Kidney epithelial cell (primary cell): ENCODE data around the gene SYNE1. TPM values are rescaled to one million over a fixed set of nuclear protein-coding genes. Genes with fewer than 3 reads are reported as not detected.
A peak's percentile ranks its signal among the peaks of the same experiment; 100 is the strongest.

ENCODE experiments used
- DNase-seq: peaks from one replicate; pipeline ENCODE4 v3.0.0-alpha.2; 2010; ENCODE audit warnings: low read depth
- H3K27me3 ChIP-seq: 2 replicates; pipeline ENCODE4 v1.6.0; 2011; ENCODE audit warnings: low read length; ENCODE audit not compliant: control insufficient read depth, insufficient read depth
- H3K36me3 ChIP-seq: 2 replicates; pipeline ENCODE4 v1.5.1; 2011; ENCODE audit warnings: low read length; ENCODE audit not compliant: control insufficient read depth, insufficient read depth
- H3K4me3 ChIP-seq: 2 replicates; pipeline ENCODE4 v1.5.1; 2011; ENCODE audit warnings: low read depth, mild to moderate bottlenecking, control low read depth, low read length
- CTCF ChIP-seq: IDR thresholded peaks from 2 replicates; pipeline ENCODE4 v1.5.1; 2011; ENCODE audit warnings: mild to moderate bottlenecking, moderate library complexity, low read length, control low read depth, inconsistent platforms; ENCODE audit not compliant: insufficient read depth, poor library complexity, severe bottlenecking
- total RNA-seq: library from RNA; depleted of rRNA; stranded (reverse); fragments of >200 nt; gene quantifications from 2 replicates; pipeline ENCODE4 v1.2.3, GENCODE V29; 2015

SYNE1 gene
- total RNA-seq, 1 donor from 2014 or later, result 43.1 TPM

- Histone ChIP-seq H3K27me3 (no peaks in the 10 kb centered on the region), H3K4me3 (no peak overlapping the region), H3K36me3 (peaks cover 1% of the 10 kb centered on the region)
- DNase-seq, result no peak
- TF ChIP-seq CTCF, result no peak
Observed at GRCh38 chr6:152372945-152373344, 264.2 kb downstream of the SYNE1 start.

- Histone ChIP-seq H3K36me3 (peaks cover 1% of the 10 kb centered on the region), H3K4me3 (no peak overlapping the region), H3K27me3 (no peaks in the 10 kb centered on the region)
- no peak for TF ChIP-seq CTCF
- no peak for DNase-seq
Observed at GRCh38 chr6:152371775-152372174, 265.4 kb downstream of the SYNE1 start.

GRCh38 chr6:152368751-152369624, 268.2 kb downstream of the SYNE1 start:
- Histone ChIP-seq H3K27me3 (no peaks in the 10 kb centered on the region), H3K36me3 (no peaks in the 10 kb centered on the region)
- no peak for TF ChIP-seq CTCF

GRCh38 chr6:152364866-152365265, 272.3 kb downstream of the SYNE1 start:
- TF ChIP-seq CTCF, result no peak
- no peaks in the 10 kb centered on the region for H3K36me3 ChIP-seq

More at GRCh38 chr6:152368751-152369624, 268.2 kb downstream of the SYNE1 start:
- DNase-seq, result no peak
- H3K4me3 ChIP-seq, result no peak overlapping the region

GRCh38 chr6:152360034-152360433, 277.1 kb downstream of the SYNE1 start:
- Histone ChIP-seq H3K27me3 (no peaks in the 10 kb centered on the region), H3K36me3 (no peaks in the 10 kb centered on the region), H3K4me3 (no peak overlapping the region)
- DNase-seq, result no peak
- TF ChIP-seq CTCF, result no peak

More at GRCh38 chr6:152364866-152365265, 272.3 kb downstream of the SYNE1 start:
- Histone ChIP-seq H3K27me3 (no peaks in the 10 kb centered on the region), H3K4me3 (no peak overlapping the region)
- no peak for DNase-seq

- peak; percentile 9 for TF ChIP-seq CTCF
- no peak for DNase-seq
- Histone ChIP-seq H3K27me3 (no peaks in the 10 kb centered on the region), H3K36me3 (no peaks in the 10 kb centered on the region), H3K4me3 (no peak overlapping the region)
Observed at GRCh38 chr6:152356662-152357061, 280.5 kb downstream of the SYNE1 start.
